Neural cell (in vitro differentiated cells): ENCODE measurements around the gene SLC12A7. TPM values are rescaled to one million over a fixed set of nuclear protein-coding genes. Genes with fewer than 3 reads are reported as not detected.

Source experiments
- H2AFZ ChIP-seq: fragments of 200-600, 300-800 bp; sonication (generic), shearing (Covaris generic); 2 replicates; pipeline ENCODE4 v1.6.0; 2014; ENCODE audit warnings: low read depth, mild to moderate bottlenecking, antibody characterized with exemption, low read length, moderate library complexity
- H3F3A ChIP-seq: fragments of 200-600 bp; shearing (Covaris generic); 2 replicates; pipeline ENCODE4 v1.6.1; 2016; ENCODE audit warnings: mild to moderate bottlenecking, moderate library complexity, mixed read lengths, antibody characterized with exemption, low read length; ENCODE audit not compliant: insufficient read depth, poor library complexity, severe bottlenecking
- H3K27ac ChIP-seq: fragments of 200-600, 300-800 bp; sonication (generic), shearing (Covaris generic); 2 replicates; pipeline ENCODE4 v1.5.1; 2014; ENCODE audit warnings: mild to moderate bottlenecking, low read length, moderate library complexity
- H3K27me3 ChIP-seq: fragments of 300-800, 200-600 bp; sonication (generic), shearing (Covaris generic); 2 replicates; pipeline ENCODE4 v1.6.0; 2014; ENCODE audit warnings: mild to moderate bottlenecking, low read depth, low read length, moderate library complexity; ENCODE audit not compliant: insufficient read depth
- H3K36me3 ChIP-seq: fragments of 300-800, 200-600 bp; sonication (generic), shearing (Covaris generic); 2 replicates; pipeline ENCODE4 v1.5.1; 2014; ENCODE audit warnings: mild to moderate bottlenecking, antibody characterized with exemption, low read length, moderate library complexity; ENCODE audit not compliant: insufficient read depth
- H3K4me2 ChIP-seq: fragments of 300-800, 200-600 bp; sonication (generic), shearing (Covaris generic); 2 replicates; pipeline ENCODE4 v1.6.0; 2014; ENCODE audit warnings: mild to moderate bottlenecking, low read length
- H3K4me3 ChIP-seq: fragments of 300-800, 200-600 bp; sonication (generic), shearing (Covaris generic); 2 replicates; pipeline ENCODE4 v1.5.1; 2014; ENCODE audit warnings: mild to moderate bottlenecking, low read length, moderate library complexity
- H3K79me2 ChIP-seq: fragments of 200-600 bp; shearing (Covaris generic); replicated peaks from 2 replicates; pipeline ENCODE4 v1.6.0; 2014; ENCODE audit warnings: mild to moderate bottlenecking, low read length, moderate library complexity; ENCODE audit not compliant: insufficient read depth
- H3K9ac ChIP-seq: fragments of 300-800, 200-600 bp; sonication (generic), shearing (Covaris generic); 2 replicates; pipeline ENCODE4 v1.6.1; 2016; ENCODE audit warnings: mild to moderate bottlenecking, low read length, mixed read lengths
- H3K9me2 ChIP-seq: fragments of 200-600 bp; shearing (Covaris generic); 2 replicates; pipeline ENCODE4 v1.6.1; 2016; ENCODE audit warnings: mild to moderate bottlenecking, low read length, mixed read lengths; ENCODE audit not compliant: insufficient read depth
- H3K9me3 ChIP-seq: fragments of 200-600, 300-800 bp; sonication (generic), shearing (Covaris generic); 2 replicates; pipeline ENCODE4 v1.6.1; 2016; ENCODE audit warnings: mild to moderate bottlenecking, mixed run types, low read length, moderate library complexity, mixed read lengths
- H4K20me1 ChIP-seq: fragments of 200-600 bp; shearing (Covaris generic); 2 replicates; pipeline ENCODE4 v1.6.1; 2016; ENCODE audit warnings: mild to moderate bottlenecking, mixed run types; ENCODE audit not compliant: insufficient read depth
- CTCF ChIP-seq: fragments of 450-650 bp; IDR thresholded peaks from 2 replicates; pipeline ENCODE4 v1.5.1; 2014; ENCODE audit warnings: antibody characterized with exemption, mild to moderate bottlenecking, moderate library complexity; ENCODE audit not compliant: poor library complexity, severe bottlenecking
- EP300 ChIP-seq: fragments of 450-650 bp; conservative IDR thresholded peaks from 2 replicates; pipeline ENCODE4 v1.6.1; 2014; ENCODE audit warnings: antibody characterized with exemption, mild to moderate bottlenecking, moderate library complexity; ENCODE audit not compliant: poor library complexity, severe bottlenecking
- EZH2 ChIP-seq: fragments of 200-600, 300-800 bp; shearing (Covaris generic), sonication (generic); IDR thresholded peaks from 2 replicates; pipeline ENCODE4 v1.6.1; 2014; ENCODE audit warnings: antibody characterized with exemption, low read length, borderline replicate concordance, mild to moderate bottlenecking; ENCODE audit not compliant: insufficient read depth, poor library complexity, severe bottlenecking
- MXI1 ChIP-seq: fragments of 450-650 bp; conservative IDR thresholded peaks from 2 replicates; pipeline ENCODE4 v1.6.1; 2014; ENCODE audit warnings: antibody characterized with exemption, mild to moderate bottlenecking; ENCODE audit not compliant: poor library complexity, severe bottlenecking
- POLR2AphosphoS5 ChIP-seq: IDR thresholded peaks from 2 replicates; pipeline ENCODE4 v1.6.1; 2012
- RAD21 ChIP-seq: fragments of 450-650 bp; conservative IDR thresholded peaks from 2 replicates; pipeline ENCODE4 v1.6.1; 2014; ENCODE audit warnings: antibody characterized with exemption, mild to moderate bottlenecking, moderate library complexity
- REST ChIP-seq: IDR thresholded peaks from 2 replicates; pipeline ENCODE4 v1.6.1; 2012; ENCODE audit warnings: borderline replicate concordance
- SMC3 ChIP-seq: fragments of 450-650 bp; conservative IDR thresholded peaks from 2 replicates; pipeline ENCODE4 v1.6.1; 2014; ENCODE audit warnings: antibody characterized with exemption, mild to moderate bottlenecking, moderate library complexity; ENCODE audit not compliant: poor library complexity
- TAF1 ChIP-seq: IDR thresholded peaks from 2 replicates; pipeline ENCODE4 v1.6.1; 2012; ENCODE audit warnings: low read depth
- polyA plus RNA-seq: library from polyadenylated mRNA; depleted of rRNA; stranded (reverse); fragments of >200 nt; gene quantifications from 2 replicates; pipeline ENCODE4 v1.2.3, GENCODE V29; 2014

Gene SLC12A7
- polyA plus RNA-seq, 1 donor from 2014 or later: 4.5 TPM

- no peaks in the 10 kb centered on the region for H3K79me2 ChIP-seq
- TF ChIP-seq POLR2AphosphoS5 (no peak), REST (no peak), EZH2 (no peak), RAD21 (no peak), TAF1 (no peak), CTCF (no peak), SMC3 (no peak), MXI1 (no peak), EP300 (no peak)
- H3F3A ChIP-seq: no peaks in the 10 kb centered on the region
- no peak overlapping the region for H2AFZ ChIP-seq
- no peaks in the 10 kb centered on the region for H3K9me2 ChIP-seq
- no peak overlapping the region for H3K4me2 ChIP-seq
- H3K4me3 ChIP-seq: no peak overlapping the region
- H3K9me3 ChIP-seq: no peaks in the 10 kb centered on the region
- peaks cover 16% of the 10 kb centered on the region for H3K27me3 ChIP-seq
- H4K20me1 ChIP-seq: no peaks in the 10 kb centered on the region
- H3K36me3 ChIP-seq: no peaks in the 10 kb centered on the region
- no peak overlapping the region for H3K9ac ChIP-seq
- H3K27ac ChIP-seq: no peak overlapping the region
Observed at GRCh38 chr5:1159774-1160406, 48.0 kb upstream of the SLC12A7 start.

- no peaks in the 10 kb centered on the region for H3F3A ChIP-seq
- peaks cover 22% of the 10 kb centered on the region for H3K27me3 ChIP-seq
- no peaks in the 10 kb centered on the region for H3K9me2 ChIP-seq
- H3K9ac ChIP-seq: no peak overlapping the region
- no peaks in the 10 kb centered on the region for H4K20me1 ChIP-seq
- H2AFZ ChIP-seq: no peak overlapping the region
- no peak overlapping the region for H3K27ac ChIP-seq
- TF ChIP-seq TAF1 (no peak), SMC3 (no peak), POLR2AphosphoS5 (no peak), EZH2 (no peak), MXI1 (no peak), REST (no peak), RAD21 (no peak), EP300 (no peak), CTCF (no peak)
- no peak overlapping the region for H3K4me3 ChIP-seq
- no peak overlapping the region for H3K4me2 ChIP-seq
- H3K79me2 ChIP-seq: no peaks in the 10 kb centered on the region
- H3K9me3 ChIP-seq: no peaks in the 10 kb centered on the region
- H3K36me3 ChIP-seq: no peaks in the 10 kb centered on the region
Observed at GRCh38 chr5:1159341-1159675, 47.4 kb upstream of the SLC12A7 start.
